Skin epidermis (tissue), 12 donors: ENCODE data around the gene SNIP1.
"Not testable (repeated sequence)": the region's sequence is repeated elsewhere in the genome, so short reads cannot be mapped to it uniquely, and the experiment has no call there.

ENCODE experiments used
- H3K27ac ChIP-seq, 21 experiments: fragments of 200-600 bp; sonication (generic) in 11 of 21; one replicate each; pipeline ENCODE4 v1.5.0; 2020; ENCODE audit warnings: mild to moderate bottlenecking in 3 of 21, inconsistent platforms in 2 of 21, moderate library complexity in 2 of 21
- H3K4me3 ChIP-seq, 7 experiments: fragments of 200-600 bp; sonication (generic) in 2 of 7; one replicate each; pipeline ENCODE4 v1.5.0; 2020; ENCODE audit warnings: inconsistent platforms in 2 of 7, mild to moderate bottlenecking in 2 of 7, moderate library complexity in 1 of 7

Gene SNIP1

GRCh38 chr1:37560401-37561132 lies 6.5 kb upstream of the SNIP1 start:
- no peak overlapping the region for H3K4me3 ChIP-seq
- no peak overlapping the region for H3K27ac ChIP-seq

- H3K4me3 ChIP-seq, H3K27ac ChIP-seq: not testable (repeated sequence)
These were observed 5.9 kb upstream of the SNIP1 start for GRCh38 chr1:37559957-37560379.

GRCh38 chr1:37559080-37559479 lies 5.0 kb upstream of the SNIP1 start:
- no peak overlapping the region for H3K27ac ChIP-seq
- H3K4me3 ChIP-seq: no peak overlapping the region

DNA sequence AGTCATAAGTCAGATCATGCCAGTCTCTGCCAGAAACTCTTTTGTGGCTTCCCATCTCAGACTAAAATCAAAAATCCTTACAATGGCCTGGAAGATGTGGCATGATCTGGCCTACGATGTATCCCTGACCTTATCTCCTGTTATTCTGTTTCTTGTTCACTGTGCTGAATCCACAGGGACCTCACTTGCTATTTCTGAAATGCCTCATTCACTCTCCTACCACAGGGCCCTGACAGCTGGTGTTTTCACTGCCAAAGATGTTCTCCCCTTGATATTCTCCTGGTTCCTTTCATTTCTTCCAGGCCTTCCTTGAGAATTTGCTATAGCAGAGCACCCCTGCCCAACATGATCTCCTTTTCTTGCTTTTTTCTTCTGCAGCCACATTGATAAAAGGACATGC lies 4.3 kb upstream of the SNIP1 start:
- Histone ChIP-seq H3K27ac (no peak overlapping the region), H3K4me3 (no peak overlapping the region)

GRCh38 chr1:37557402-37557801 lies 3.3 kb upstream of the SNIP1 start:
- Histone ChIP-seq H3K27ac (peak overlapping the region in 1 of 21 experiments; percentile 37), H3K4me3 (no peak overlapping the region)

GRCh38 chr1:37556712-37557196 lies 2.7 kb upstream of the SNIP1 start, which contains the start of gene DNALI1:
TSS of gene DNALI1 (plus strand) at chr1:37556940. CDS start at chr1:37556995, 55 bp downstream.
- Histone ChIP-seq H3K27ac (peak within 1 kb of the TSS in 2 of 21 experiments; percentile 12 to 37), H3K4me3 (no peak within 1 kb of the TSS)

DNA sequence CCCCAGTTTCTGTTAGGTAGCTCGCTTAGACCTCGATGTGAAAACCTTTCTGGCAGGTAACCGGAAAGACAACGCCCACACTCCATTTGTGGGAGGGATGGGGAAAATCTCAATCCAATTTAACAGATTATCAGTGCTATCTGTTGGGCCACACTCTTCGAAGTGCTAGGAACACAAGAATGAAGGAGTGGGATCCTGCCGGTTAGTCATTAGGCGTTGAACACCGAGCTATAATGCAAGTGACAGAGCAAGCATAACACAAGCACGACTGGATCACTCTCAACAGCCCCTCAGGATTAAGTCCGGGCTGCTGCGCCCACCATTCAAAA lies 531 bp downstream of the SNIP1 start:
- peak overlapping the region in 20 of 21 experiments; percentile 77 to 96 (median 90) for H3K27ac ChIP-seq
- H3K4me3 ChIP-seq: peak overlapping the region; percentile 90 to 100 (median 99)

GRCh38 chr1:37549341-37549740 lies 4.8 kb downstream of the SNIP1 start:
- no peak overlapping the region for H3K27ac ChIP-seq
- no peak overlapping the region for H3K4me3 ChIP-seq

DNA sequence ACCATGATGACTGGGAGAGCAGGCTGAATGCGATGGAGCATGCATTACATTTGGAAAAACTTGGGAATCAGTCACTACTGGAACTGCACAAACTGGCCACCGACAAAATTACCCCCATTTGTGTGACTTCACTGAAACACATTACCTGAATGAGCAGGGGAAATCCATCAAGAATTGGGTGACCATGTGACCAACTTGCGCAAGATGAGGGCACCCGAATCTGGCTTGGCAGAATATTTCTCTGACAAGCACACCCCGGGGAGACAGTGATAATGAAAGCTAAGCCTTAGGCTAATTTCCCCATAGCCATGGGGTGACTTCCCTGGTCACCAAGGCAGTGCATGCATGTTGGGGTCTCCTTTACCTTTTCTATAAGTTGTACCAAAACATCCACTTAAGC lies 9.1 kb downstream of the SNIP1 start:
- H3K27ac ChIP-seq: no peak overlapping the region

DNA sequence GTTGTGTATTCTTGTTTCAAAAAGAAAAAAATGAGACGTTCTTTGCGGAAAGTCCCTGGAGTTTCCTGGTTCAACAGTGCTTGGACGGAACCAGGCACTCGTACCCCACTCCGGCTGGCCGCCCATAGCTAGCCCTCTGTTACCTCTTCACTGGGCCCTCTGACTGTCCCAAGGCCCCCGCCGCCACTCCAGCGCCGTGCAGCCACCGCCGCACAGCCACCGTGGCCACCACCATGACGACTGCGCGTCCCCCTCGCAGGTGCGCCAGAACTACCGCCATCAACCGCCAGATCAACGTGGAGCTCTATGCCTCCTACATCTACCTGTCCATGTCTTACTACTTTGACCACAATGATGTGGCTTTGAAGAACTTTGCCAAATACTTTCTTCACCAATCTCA lies 9.6 kb downstream of the SNIP1 start:
- no peak overlapping the region for H3K27ac ChIP-seq
- no peak overlapping the region for H3K4me3 ChIP-seq

More for the DNA sequence above, 9.1 kb downstream of the SNIP1 start:
- H3K4me3 ChIP-seq: no peak overlapping the region

- no peak overlapping the region for H3K27ac ChIP-seq
- no peak overlapping the region for H3K4me3 ChIP-seq
These were observed 13.9 kb downstream of the SNIP1 start for GRCh38 chr1:37540036-37540785.

GRCh38 chr1:37539154-37539553 lies 14.9 kb downstream of the SNIP1 start:
- H3K4me3 ChIP-seq, H3K27ac ChIP-seq: not testable (repeated sequence)

GRCh38 chr1:37537378-37537777 lies 16.7 kb downstream of the SNIP1 start:
- no peak overlapping the region for H3K27ac ChIP-seq

GRCh38 chr1:37533317-37534093 lies 20.6 kb downstream of the SNIP1 start:
- H3K4me3 ChIP-seq: no peak overlapping the region
- peak overlapping the region in 7 of 21 experiments; percentile 30 to 57 (median 44) for H3K27ac ChIP-seq

More at GRCh38 chr1:37537378-37537777, 16.7 kb downstream of the SNIP1 start:
- no peak overlapping the region for H3K4me3 ChIP-seq

- H3K4me3 ChIP-seq, H3K27ac ChIP-seq: not testable (repeated sequence)
These were observed 21.5 kb downstream of the SNIP1 start for GRCh38 chr1:37532418-37533156.

- not testable (repeated sequence) for H3K27ac ChIP-seq, H3K4me3 ChIP-seq
These were observed 24.2 kb downstream of the SNIP1 start for GRCh38 chr1:37529888-37530287.

GRCh38 chr1:37519613-37520012 lies 34.5 kb downstream of the SNIP1 start:
- Histone ChIP-seq H3K4me3 (peak overlapping the region in 1 of 7 experiments; percentile 24), H3K27ac (no peak overlapping the region)

DNA sequence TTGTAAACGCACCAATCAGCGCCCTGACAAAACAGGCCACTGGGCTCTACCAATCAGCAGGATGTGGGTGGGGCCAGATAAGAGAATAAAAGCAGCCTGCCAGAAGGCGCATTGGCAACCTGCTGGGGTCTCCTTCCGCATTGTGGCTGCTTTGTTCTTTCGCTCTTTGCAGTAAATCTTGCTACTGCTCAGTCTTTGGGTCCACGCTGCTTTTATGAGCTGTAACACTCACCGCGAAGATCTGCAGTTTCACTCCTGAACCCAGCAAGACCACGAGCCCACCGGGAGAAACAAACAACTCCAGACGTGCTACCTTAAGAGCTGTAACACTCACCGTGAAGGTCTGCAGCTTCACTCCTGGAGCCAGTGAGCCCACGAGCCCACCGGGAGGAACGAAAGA lies 35.2 kb downstream of the SNIP1 start:
- H3K4me3 ChIP-seq: peak overlapping the region in 1 of 7 experiments; percentile 24
- not testable (repeated sequence) for H3K27ac ChIP-seq

- not testable (repeated sequence) for H3K4me3 ChIP-seq, H3K27ac ChIP-seq
These were observed 35.9 kb downstream of the SNIP1 start for GRCh38 chr1:37518241-37518640.
